ENCODE data around the gene TMEM44.
"Not testable (repeated sequence)": the region's sequence is repeated elsewhere in the genome, so short reads cannot be mapped to it uniquely, and the experiment has no call there.

TMEM44 gene

DNA sequence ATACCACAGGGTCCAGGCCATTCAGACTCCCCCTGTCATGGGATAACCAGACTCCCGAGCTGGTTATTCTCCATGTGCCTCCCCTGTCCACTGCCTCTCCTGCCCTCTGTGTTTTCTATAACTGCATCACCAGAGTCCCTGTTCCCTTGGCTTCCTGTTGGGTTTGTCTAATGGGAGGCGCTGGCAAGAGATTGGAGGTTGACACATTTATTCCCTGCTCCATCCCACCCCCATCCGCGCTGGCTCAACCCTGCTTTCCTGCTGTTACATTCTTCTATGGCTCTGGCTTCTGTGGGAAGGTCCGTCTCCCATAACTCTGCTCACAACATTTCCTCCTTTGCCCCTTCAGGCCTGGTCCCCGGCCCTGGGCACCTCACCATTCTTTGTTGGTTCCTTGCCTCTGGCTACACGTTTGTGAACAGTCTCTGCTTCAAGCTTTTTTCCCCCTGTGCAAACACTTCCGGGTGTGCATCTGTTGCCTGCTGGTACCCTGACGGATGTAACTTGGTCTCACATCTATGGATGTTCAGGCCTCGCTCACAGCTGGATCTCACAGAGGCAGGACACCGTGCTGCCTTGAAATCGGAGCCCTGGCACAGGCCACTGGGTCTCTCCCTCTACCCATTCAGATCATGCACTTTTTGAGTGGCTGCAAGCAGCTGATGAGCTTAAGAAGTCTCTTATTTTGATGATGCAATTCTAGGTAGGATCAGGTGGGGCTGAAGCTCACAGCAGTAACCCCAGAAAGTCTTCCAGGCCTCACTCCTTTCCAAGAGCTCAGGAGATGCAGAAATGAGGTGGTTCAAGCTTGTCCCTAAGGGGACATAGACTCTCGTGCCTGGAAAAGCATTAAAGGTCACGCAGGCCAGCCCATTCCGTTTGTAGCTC is 77.8 kb downstream of the TMEM44 start:
- DNase-seq (ENCODE audit: low read depth) = no peak

DNA sequence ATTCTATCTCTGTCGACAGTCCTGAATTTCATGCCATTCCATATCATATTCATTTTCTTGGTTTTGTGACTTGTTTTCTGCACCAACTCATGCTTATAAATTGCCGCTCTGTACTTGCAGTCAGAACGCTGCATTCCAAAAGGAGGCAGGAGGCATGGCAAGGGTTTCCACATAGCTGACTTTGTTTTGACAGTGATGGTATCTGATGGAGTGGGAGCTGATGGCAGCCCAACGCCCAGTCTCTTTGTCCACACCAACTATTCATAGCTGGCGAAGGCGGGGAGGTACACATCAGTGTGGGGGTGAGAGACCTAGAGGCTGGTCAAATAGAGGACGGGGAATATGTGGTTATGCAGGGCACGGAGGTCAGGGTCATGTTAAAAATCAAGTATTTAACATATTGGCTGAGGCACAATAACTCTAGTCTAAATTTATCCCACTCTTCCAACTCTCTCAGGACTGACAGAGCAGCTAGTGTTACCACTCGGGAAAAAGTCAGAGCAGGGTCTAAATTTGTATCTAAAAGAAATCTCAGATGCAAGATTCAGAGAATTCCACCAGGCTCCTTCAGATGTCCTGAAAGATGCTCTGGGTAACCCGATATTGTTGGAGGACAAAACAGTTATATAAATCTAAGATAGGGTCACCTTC is 78.6 kb downstream of the TMEM44 start:
- DNase-seq (ENCODE audit: low read depth) = no peak

DNA sequence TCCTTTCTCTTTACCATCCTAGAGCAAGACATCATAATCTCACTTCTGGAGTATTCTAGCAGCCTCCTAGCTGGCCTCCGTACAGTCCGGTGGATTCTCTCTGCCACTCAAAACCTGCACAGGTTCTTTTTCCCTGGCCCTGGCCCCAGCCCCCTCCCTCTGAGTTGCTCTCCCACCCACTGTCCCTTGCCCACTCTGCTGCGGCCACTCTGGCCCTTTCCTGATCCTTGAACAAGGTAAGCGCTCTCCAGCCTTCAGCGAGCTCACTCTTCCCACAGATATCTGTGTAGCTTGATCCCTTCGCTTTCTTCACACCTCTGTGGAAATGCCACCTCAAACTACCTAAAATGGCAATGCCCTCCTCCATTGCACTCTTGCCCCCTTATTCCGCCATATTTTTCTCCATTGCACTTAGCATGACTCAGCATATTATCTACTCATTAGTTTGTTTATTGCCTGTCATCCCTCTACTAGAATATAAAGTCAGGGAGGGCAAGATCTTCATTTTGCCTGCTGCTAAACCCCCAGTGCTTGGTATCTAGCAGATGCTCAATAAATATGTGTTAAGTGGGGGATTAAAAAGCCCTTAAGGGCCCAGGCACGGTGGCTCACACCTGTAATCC is 80.8 kb downstream of the TMEM44 start:
- no peak for DNase-seq (ENCODE audit: low read depth)

DNA sequence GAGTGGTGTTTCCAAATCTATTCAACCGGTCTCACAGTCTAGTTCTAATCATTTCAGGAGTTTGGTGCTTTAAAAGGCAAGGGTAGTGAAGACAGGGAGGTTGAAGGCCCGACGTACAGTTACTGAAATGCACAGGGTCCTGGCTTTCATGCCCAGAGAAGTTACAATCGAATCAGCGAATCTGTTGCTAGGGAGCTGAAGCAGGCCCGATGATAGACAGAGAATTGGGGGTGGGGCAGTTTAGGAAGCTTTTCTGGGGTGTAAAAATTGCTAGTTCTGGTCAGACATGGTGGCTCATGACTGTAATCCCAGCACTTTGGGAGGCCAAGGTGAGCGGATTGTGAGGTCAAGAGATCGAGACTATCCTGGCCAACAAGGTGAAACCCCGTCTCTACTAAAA is 83.4 kb downstream of the TMEM44 start:
- no peak for DNase-seq (ENCODE audit: low read depth)

DNA sequence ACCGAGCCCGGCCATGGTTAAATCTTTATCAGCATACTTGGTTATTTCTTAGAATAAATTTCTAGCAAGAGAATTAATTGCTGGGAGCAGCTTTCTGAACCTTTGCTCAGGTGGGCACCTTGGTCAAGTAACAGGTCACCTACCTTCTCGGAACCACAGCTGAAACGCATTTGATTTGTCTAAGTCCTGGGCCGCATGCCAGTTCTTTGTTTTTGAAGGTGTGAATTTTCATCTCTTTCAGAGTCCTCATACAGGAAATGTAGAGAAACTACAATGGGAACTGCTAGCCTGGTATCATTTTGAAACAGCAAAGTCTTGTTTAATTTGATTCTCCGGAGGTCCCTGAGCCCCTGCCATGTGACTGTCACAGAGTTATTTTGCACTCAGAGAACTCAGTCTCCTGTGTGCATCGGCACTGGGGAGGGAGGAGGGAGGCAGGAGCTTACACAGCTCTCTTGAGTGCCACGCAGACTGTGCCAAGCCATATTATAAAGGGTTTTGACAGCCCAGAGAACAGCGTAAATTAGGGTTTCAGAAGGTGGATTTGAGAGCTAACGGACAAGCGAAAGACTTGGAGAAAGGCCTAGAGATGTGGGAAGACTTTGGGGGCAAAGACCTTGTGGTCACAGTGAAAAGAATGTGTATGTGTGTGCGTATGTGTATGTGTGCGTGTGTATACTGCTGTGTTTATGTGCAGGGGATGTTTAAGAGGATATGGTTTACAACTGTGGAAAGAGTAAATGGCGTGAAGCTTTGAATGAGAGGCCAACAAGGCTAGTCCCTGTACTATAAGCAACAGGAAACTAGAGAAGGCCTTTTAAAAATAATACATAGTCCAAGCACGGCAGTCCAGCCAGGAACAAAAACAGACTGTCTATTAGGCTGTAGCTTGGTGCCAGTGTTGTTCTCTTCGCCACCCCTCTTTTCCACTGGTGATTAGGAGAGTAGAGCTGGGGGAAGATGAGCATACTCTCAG is 84.6 kb downstream of the TMEM44 start:
- DNase-seq (ENCODE audit: low read depth) = no peak

GRCh38 chr3:194547042-194547441 is 86.2 kb downstream of the TMEM44 start:
- no peak for DNase-seq (ENCODE audit: low read depth)

- not testable (repeated sequence) for DNase-seq (ENCODE audit: low read depth)
Observed at GRCh38 chr3:194545538-194545937, 87.7 kb downstream of the TMEM44 start.

GRCh38 chr3:194543550-194543949 is 89.7 kb downstream of the TMEM44 start:
- no peak for DNase-seq (ENCODE audit: low read depth)

GRCh38 chr3:194541483-194541882 is 91.7 kb downstream of the TMEM44 start:
- no peak for DNase-seq (ENCODE audit: low read depth)

DNA sequence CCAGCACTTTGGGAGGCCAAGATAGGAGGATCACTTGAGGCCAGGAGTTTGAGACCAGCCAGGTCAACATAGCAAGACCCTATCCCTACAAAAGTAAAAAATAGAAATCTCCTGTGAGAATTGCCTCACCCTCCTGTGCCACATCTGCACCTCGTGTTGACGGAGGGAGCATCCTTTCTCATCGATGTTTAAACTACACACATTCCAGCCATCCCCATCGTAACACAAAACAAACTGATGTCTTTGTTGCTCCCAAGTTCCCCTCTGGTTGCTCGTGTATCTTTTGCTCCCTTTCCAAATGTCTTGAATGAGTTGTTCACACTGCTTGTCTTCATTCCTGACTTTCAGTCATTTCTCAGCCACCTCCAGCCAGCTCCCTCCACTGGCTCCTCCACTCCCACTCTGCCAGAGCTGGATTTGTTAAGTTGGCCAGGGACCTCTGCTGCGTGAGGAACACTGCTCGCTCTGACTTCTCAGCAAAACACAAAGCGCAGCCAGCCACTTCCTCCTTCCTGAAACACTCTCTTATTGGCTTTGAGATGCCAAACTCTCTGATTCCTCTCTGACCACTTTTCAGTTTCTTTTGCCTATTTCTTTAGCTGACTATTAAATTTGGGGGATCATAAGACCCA is 92.8 kb downstream of the TMEM44 start:
- DNase-seq (ENCODE audit: low read depth) = no peak

- DNase-seq (ENCODE audit: low read depth) = no peak
Observed at GRCh38 chr3:194539498-194539897, 93.7 kb downstream of the TMEM44 start.

DNA sequence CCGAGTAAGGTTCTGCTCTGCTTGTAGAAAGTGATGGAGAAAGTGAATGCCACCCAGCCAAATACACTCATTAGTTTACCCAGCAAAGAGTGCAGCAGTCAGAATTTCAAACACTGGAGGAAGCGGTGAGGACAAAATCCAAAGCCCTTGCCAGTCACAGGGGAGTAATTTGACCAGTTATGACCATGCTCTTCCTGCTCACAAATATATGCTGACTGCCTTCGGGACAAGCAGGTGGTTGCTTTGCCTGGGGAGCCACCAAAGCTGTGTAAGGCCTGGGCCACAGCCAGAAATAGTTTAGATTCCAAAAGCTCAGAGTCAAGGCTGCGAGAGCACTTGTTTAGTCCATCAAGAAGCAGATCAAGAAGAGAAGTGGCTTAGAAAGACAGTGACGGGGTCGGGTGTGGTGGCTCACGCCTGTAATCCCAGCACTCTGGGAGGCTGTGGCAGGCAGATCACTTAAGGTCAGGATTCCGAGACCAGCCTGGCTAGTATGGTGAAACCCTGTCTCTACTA is 95.4 kb downstream of the TMEM44 start:
- DNase-seq (ENCODE audit: low read depth) = no peak
